ENCODE measurements around the gene SLC4A3.
A peak's percentile ranks its signal among the peaks of the same experiment; 100 is the strongest.

Gene SLC4A3

GRCh38 chr2:219684721-219685689 lies 57.6 kb downstream of the SLC4A3 start:
- DNase-seq: peak; percentile 14

- DNase-seq: no peak
Observed at GRCh38 chr2:219687272-219687671, 59.8 kb downstream of the SLC4A3 start.

GRCh38 chr2:219687882-219688559 lies 60.6 kb downstream of the SLC4A3 start:
- no peak for DNase-seq

GRCh38 chr2:219688560-219689445 lies 61.4 kb downstream of the SLC4A3 start:
- DNase-seq: no peak

- DNase-seq: peak; percentile 24
Observed at GRCh38 chr2:219689676-219690628, 62.5 kb downstream of the SLC4A3 start.

GRCh38 chr2:219691571-219691970 lies 64.1 kb downstream of the SLC4A3 start:
- no peak for DNase-seq
